SKM-1 treated with dmso at 0.1 percent for 144 hours (cell line): ENCODE measurements around the gene NBEA.

Source experiments
- DNase-seq: peaks from one replicate; lab custom pipeline; 2025; ENCODE audit not compliant: unreplicated experiment; lab: John Stamatoyannopoulos, UW

NBEA gene

DNA sequence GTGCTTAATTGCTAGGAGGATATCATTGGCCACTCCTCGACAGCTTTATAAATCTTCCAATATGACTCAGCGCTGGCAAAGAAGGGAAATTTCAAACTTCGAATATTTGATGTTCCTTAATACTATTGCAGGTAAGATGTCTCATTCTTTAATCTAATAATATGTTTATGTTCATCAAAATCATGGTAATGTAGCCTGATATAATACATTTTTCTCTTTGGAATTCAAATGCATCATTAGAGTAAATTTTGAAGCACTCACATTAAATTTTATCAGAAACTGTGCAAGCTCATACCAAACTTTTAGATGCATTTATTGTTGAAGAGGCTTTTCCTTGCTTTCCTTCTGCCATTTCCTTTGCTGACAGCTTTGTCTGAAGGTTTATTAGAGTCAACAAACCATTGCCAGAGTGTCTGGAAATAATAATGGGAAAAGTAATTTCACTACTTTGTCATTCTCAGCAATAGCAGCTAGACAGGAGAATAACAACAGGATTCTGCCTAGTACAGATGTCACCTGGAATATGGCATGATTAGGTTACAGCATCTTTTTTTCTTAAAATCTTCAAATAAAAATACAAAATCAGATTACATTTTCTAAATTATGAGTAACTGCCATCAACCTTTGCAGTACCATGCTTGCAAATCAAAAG lies 613.0 kb downstream of the NBEA start:
- no peak for DNase-seq

DNA sequence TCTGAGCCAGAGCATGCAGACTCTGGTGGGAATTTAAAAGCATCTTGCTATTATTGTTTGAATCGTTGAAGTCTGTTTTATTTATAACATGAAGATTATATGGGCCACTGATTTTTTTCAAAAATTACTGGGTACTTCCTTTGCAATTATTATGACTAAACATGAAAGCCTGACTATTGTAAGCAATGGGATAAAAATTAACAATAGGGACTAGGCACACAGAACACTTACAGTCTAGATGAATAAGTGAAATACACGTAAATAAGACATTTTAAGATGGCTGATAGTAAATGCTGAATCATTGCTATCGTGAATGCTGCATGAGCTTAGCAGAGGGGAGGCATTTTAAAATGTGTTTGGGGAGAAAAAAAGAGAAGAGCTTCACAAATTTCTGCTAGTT lies 615.4 kb downstream of the NBEA start:
- no peak for DNase-seq

DNA sequence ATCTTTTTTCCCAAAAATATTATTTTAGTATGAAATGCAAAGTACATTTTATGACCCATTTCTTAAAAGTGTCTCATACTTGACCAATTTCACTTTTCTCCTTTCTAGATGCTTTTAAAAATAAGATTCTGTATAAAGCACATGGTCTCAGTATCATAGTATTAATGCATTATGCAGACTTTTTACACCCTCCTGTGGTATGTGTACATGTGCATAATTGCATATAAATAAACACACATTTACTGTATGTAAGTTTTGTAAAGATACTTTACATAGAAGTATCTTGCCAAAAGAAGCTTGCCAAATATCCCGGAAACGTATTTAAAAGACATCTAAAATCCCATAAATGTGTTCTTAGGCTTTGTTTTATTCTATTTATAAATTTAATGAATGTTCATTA lies 619.5 kb downstream of the NBEA start:
- DNase-seq, result no peak

DNA sequence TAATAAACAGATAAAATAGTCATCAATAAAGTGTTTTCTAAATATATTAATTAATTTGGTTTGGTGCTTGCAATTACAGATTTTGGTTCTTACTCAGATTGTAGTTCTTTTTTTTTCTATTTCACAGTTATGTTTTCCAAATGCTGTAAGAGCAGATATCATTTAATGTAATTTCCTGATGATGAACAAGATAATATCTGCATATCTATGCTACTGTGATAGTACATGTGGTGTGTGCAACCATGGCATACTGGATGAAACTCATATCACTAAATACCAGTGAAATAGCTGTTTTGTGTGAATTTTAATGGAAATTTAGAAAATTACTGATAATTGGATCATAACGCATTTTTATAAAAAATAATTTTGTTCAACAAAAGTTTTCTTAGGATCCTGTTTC lies 623.2 kb downstream of the NBEA start:
- DNase-seq, result no peak

DNA sequence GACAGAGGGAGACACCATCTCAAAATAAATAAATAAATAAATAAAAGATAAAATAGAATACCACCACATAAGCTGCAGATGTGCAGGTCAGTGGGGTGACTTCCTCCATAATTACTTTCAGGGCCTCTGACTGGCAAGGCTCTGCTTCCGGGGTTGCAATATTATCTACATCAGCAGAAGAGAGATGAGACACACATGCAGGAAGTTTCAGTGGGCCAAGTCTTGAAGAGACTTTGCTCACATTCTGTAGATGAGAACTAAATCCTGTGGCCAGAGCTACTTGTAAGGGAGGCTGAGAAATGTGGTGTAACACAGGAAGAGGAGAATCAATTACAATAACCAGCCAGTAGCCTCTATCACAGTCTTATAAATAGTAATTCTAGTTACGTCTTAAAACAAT lies 624.3 kb downstream of the NBEA start:
- DNase-seq, result peak; percentile 78

DNA sequence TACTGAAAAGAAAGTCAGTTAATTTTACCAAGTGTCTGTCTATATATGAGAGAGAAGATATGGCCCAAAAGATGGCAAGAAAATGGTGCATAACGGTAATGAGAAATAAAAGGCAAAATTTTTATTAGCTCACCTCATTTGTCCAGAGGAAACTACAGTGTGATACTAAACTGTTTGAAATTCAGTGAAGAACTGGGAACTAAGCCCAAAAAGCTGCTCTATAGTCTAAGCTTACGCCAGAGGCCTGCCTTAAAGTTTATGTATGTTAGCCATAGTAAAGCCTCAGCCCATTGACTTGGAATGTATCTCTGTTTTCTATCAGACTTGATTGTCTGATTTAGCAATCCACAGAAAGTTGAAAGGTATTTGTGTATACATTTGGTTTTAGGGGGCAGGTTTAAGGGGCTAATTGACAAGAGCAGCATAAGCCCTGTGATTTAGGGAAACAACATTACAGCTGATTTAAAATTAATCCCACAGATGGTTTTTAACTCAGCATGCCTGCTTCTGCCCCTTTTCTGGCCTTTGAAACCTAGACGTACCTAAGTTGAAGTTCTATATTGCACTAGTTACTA lies 625.4 kb downstream of the NBEA start:
- no peak for DNase-seq

DNA sequence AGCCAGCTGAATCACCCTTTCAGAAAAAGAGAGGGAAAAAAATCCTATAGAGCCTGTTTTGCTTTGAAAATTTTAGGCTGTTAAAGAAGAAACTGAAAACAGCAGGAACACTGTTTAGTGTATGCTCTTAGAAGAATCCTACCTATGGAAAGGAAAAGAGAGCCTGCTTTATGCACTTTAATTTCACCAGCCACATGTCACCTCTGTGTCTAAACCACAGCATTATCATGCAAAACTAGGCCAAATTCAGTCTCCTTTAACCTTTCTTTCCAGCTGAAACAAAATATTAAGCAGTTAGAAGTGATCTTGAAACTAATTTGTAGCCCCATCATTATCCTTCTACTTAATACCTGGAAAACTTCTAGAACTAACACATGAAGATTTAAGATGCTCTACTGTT lies 631.6 kb downstream of the NBEA start:
- DNase-seq, result no peak

DNA sequence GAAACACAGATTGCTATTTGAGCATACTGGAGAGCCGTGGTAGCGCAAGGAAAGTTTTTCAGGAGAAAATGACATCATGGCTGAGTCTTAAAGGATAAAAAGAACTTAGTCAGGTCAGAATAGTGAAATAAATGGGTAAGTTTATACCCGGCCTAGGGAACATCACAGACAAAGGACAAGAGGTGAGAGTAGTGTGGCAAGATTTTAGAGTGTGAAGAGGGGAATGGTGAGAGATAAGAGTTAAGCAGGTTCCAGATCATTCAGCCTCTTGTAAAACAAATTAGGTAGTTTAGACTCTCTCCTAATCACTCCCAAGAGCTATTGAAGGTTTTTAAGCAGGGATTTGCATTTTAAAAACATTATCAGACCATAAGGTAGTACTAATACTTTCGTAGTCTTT lies 650.4 kb downstream of the NBEA start:
- DNase-seq, result no peak

DNA sequence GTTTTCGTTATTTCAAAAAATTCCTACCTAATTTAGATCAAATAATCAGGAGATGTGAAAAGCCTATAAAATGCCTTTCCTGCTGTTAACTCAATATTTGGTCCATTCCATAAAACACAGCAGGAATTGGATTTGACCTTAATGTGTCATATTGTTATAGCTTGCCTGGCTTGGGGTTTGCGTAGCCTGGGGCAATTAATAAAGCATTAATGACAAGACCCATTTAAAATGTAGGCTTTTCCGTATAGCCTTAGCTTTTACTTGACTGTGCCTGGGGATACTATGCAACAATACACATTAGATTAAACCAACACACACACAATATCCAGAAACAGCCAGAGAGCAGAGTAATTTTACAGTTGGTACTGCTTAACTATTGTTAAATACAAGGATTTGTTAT lies 651.6 kb downstream of the NBEA start:
- no peak for DNase-seq

DNA sequence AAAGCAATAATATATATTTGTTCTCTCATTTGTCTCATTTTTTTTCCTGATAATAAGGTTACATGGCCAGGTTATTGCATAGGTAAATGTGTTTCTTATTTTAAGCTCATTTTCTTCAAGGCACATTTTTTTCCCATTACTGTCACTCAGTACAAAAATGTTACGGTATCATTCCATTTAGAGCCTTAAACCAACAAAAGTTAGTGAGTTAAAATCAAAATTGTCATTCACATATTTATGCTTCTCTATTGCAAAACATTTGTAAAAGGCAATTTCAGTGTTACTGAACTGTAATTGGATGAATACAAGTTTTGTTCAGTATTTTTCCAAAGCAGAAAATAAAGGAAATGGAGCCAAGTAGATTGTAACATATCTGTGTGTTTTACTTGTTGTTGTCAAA lies 652.0 kb downstream of the NBEA start:
- DNase-seq, result no peak

DNA sequence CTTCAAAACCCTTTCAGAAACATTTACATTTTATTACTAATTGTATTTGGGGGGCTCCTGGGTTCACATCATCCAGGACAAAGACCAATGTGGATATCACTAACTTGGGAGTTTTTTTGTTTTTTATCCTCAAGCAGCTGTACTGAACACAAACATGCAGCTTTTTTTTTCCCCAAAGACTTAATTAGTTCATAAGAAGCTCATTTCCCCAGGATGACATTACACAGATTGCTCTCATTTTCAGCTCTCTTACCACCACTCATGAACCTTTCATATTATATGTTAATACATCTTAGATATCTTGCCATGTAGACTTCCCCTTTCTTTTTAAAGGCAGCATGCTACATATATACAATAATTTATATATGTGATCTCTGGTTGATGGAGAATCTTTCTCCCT lies 653.1 kb downstream of the NBEA start:
- no peak for DNase-seq

DNA sequence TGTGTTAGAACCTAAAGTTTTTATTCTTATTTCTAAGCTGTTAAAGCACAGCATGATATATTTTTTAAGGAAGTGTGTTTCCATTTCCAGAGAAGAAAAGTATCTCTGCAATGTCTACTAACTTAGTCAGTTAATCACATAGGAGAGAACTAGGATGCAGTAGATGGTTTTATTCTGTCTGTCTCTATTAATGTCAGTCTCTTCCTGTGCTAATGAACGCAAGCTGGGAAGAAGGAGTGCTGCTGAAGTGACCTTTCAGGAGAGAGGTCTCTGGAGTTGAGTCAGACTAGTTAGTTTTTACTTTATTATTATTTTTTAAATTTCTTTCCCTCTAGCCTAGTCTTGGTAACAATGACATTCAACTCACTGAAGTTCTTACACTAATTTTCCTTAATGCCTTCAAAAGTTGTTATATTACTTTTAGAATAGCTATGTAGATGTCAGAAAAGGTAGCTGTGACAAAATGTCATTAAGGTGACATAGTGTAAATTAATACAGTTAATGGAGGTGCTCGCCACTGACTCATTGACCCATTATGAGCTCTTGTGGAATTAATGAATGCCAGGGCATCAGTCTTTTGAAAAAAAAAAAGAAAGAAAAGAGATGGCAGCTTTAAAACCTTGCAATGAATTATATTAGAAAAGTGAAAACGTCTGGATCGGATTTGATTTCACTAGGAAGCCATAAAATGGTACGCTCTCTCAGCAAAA lies 654.4 kb downstream of the NBEA start:
- no peak for DNase-seq

DNA sequence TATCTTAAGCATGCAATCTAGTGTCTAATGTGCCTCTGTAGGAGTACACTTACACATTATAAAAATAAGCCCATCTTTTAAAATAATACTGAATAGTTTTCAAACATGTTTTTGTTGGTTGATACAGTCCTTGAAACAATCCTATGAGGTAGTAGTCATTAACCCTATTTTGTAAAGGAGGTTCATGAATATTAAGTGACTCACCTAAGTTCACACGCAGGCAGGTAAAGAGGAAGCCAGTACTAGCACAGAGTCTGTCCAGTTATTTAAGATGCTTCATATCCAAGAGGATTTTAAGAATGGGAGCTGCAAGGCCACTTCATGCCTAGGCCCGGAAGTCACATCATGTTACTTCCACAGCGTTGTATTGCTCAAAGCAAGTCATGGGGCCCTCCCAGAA lies 655.4 kb downstream of the NBEA start:
- no peak for DNase-seq

DNA sequence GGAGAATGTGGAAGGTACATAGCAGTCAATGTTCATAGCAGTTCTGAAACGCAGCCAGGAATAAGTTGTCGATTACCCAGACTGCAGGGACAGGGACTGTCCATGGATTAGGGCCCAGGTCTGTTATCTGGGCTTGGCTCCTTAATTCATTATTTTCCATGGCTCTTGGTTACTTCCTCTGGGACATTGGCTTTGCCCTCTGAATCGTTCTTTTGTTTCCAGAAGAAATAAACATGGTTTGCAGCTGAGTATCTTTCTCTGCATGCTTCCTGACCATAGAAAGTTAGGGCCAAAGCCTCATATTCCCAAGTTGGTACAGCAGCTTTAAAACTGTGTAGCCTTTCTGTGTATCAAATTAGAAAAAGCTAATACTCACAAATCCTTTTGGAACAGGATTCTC lies 656.2 kb downstream of the NBEA start:
- DNase-seq, result no peak

DNA sequence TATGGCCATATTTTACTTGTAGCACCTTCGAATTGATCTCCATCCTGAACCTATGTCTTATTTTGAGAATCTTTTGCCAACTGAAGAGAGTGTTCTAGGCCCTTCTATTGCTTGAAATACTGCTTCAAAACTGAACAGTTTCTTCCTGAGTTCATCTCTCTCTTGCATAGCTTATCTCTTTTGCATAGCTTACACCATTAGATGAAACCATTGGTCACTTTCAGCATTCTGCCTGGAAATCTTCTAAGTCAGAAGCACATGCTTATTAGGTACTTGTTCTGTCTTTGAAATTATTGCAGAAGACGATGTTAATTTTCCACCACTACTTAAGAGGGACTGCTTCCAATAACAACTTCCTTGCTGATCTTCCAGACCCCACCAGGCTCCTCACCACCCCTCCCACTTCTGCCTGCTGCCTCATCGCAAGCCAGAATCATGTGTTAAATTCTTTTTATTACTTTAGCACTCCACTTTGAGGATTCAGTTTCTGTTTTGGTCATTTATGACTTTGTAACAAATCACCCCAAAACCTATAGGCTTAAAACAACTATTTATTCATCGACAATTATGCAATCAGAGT lies 656.8 kb downstream of the NBEA start:
- DNase-seq, result no peak

DNA sequence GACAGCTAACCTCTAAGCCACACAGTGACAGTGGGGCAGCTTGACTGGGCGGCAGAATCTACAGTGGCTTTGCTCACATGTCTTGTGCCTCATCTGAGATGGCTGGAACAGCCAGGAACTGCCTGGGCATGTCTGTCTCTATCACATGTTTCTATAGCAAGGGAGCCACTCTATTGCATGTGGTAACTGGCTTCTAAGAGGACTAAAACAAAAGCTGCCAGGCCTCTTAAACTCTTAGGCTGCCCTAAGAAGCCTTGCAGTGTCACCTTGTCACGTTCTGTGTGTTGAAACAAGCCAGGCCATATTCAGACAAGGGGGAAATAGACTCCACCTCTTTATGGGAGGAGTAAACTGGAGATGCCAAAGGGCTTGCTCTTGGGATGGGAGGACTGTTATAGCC lies 657.3 kb downstream of the NBEA start:
- DNase-seq, result no peak

DNA sequence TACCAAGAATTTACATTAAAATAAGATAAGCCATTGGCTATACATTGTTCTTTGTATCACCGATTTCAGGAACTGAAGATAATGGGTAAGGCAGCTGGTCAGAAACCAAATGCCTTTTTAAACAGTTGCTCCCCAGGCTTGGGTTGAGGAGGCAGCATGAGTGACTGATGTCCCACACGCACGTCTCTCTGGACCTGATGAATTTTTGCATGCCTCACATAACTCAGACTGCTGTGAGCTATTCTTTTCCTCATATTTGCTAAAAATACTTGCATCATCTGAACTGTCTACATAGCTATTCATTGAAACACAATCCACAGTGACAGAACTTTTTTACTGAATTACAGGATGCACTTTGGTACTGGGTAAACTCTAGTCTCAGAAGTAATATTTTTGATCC lies 658.1 kb downstream of the NBEA start:
- no peak for DNase-seq

DNA sequence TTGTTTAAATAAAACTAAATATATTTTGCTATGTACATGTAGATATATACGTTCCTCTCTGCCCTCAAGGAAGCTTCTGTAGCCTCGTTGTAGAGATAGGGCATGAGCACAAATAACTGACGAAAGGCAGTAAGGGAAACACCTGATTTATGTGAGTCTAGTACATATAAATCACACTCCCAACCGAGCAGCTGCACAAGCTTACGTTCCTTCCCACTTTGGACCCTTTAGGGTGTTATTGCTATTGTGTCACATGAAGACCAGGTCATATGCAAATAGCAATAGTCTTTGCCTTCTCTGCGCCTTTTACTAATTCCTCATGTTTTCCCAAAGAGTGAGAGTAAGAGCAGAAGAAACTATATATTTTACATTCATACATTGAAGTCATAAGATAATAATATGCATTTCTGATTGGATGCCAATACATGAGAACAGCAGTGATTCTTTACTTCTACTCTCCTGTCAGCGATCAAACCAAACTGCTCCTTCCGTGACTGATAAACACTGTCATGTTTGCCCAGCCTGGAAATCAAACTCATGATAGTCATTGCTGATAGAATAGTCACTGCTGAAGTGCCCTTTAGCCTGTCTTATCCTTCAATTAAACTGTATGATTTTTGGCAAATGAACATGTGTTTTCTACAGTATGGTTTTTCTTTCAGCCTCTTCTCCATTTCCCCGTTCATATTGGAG lies 661.7 kb downstream of the NBEA start:
- no peak for DNase-seq

DNA sequence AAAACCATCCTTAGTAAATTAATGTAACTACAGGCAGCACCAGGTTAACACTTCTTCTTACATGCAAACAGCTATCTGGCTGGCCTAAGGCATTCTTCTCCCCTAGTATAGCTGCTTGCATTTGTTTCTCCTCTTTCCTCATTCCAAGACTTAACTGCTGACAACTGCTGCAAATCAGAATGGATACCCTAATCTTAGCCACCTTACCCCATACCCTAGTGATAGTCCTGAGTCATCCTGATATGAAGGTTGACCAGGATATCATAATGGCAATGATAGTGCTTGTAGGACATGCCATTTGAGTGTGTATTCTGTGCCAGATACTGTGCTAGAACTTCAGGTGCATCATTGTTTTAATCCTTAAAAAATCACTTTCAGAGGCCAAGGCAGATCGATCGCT lies 672.6 kb downstream of the NBEA start:
- no peak for DNase-seq

DNA sequence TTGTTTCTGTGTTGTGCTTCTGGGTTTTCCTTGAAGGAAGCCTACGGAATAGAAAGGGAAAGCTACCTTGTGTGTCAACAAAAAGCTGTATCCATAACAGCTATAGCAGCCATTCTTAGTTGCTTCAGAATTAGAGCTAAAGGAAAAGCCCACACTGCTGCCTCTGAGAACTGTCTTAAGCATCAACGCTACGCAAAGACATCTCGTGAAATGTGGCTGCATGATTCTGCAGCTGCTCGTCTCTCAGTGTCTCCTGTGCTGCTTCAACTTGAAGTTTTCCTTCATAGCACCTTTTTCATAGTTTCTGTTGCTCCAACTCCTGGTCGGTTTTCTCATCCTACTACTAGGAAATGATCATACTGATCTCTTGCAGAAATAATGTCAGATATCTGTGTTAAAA lies 675.4 kb downstream of the NBEA start:
- DNase-seq, result no peak

DNA sequence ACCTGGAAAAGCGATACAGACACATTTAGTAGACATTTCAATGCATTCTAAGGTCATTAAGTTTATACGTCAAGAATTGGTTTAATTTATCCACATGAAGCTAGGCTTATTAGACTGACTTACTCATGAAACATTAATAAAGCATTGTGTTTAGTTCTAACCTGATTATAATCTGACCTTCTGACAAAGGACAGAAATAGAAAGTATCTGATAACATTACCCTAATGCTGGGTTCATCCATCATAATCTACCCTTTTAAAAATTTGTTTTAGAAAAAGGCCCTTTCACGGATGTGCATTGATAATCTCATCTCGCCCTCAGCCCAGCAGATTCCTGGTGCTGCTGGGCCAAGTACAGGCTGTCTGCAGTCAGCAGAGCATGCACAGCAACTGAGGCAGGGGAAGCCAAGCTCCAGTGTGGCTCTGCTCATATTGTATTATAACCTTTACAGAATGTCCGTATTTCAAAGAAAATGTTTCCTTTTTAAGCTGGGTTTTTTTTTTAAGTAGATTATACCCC lies 676.6 kb downstream of the NBEA start:
- no peak for DNase-seq

DNA sequence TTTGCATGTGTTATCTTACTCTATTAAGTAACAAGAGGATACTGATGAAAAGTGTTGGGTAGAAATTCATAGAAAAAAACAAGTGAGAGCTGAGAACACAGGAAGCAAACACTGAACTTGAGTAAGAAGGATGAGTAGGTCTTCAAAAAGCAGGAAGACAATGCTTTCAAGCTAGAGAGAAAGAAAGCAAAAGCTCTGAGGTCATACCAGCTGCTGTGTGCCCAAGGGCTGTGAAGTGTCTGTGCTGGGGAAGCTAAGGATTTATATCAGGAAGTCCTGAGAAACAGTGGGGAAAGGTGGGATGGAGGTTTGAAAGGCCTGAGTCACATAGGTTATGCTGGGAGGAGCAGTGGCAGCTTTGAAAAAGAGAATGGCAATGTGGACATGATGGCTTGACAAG lies 679.9 kb downstream of the NBEA start:
- DNase-seq, result no peak
